ENCODE results near the gene NXPH4.

NXPH4 gene

GRCh38 chr12:57216014-57216911, at the start of gene NXPH4:
TSS of gene NXPH4 (plus strand) at chr12:57216794. CDS start at chr12:57216970, 176 bp downstream.
- peak; percentile 75 for DNase-seq

GRCh38 chr12:57166971-57167371, 49.6 kb upstream of the NXPH4 start:
- no peak for DNase-seq

GRCh38 chr12:57168058-57168457, 48.5 kb upstream of the NXPH4 start:
- no peak for DNase-seq

- DNase-seq = no peak
Observed at GRCh38 chr12:57169046-57169795, 47.4 kb upstream of the NXPH4 start.

- no peak for DNase-seq
Observed at GRCh38 chr12:57169969-57170368, 46.6 kb upstream of the NXPH4 start.

- no peak for DNase-seq
Observed at GRCh38 chr12:57170408-57170807, 46.2 kb upstream of the NXPH4 start.

- no peak for DNase-seq
Observed at GRCh38 chr12:57170927-57171326, 45.7 kb upstream of the NXPH4 start.

GRCh38 chr12:57171668-57172067, 44.9 kb upstream of the NXPH4 start:
- DNase-seq = no peak

- DNase-seq = no peak
Observed at GRCh38 chr12:57173089-57173488, 43.5 kb upstream of the NXPH4 start.

GRCh38 chr12:57173683-57174082, 42.9 kb upstream of the NXPH4 start:
- DNase-seq = no peak

GRCh38 chr12:57175428-57176138, 41.0 kb upstream of the NXPH4 start:
- DNase-seq = no peak

GRCh38 chr12:57176139-57176477, 40.5 kb upstream of the NXPH4 start:
- no peak for DNase-seq

GRCh38 chr12:57176846-57177245, 39.7 kb upstream of the NXPH4 start:
- DNase-seq = no peak

GRCh38 chr12:57177354-57177753, 39.2 kb upstream of the NXPH4 start:
- no peak for DNase-seq

- DNase-seq = no peak
Observed at GRCh38 chr12:57178213-57178612, 38.4 kb upstream of the NXPH4 start.

- DNase-seq = no peak
Observed at GRCh38 chr12:57179331-57180086, 37.1 kb upstream of the NXPH4 start.

- no peak for DNase-seq
Observed at GRCh38 chr12:57180321-57180989, 36.1 kb upstream of the NXPH4 start.

GRCh38 chr12:57181072-57181471, 35.5 kb upstream of the NXPH4 start:
- no peak for DNase-seq

GRCh38 chr12:57181561-57182155, 34.9 kb upstream of the NXPH4 start:
- no peak for DNase-seq

- DNase-seq = peak; percentile 6
Observed at GRCh38 chr12:57182918-57183575, 33.5 kb upstream of the NXPH4 start.

All from NCI-H2171 (cell line).